Stimulated activated CD8-positive, alpha-beta memory T cell treated with anti-CD3 and anti-CD28 coated beads, Interleukin-4, amount 100 ng/mL, for 48 hours (primary cell): ENCODE data around the gene RPL7A.
"Not testable (repeated sequence)": the region's sequence is repeated elsewhere in the genome, so short reads cannot be mapped to it uniquely, and the experiment has no call there.

Experiments
- DNase-seq: peaks from one replicate; pipeline ENCODE4 v3.0.0-alpha.2; 2020

RPL7A gene

GRCh38 chr9:133392308-133392707 is 44.3 kb downstream of the RPL7A start:
- not testable (repeated sequence) for DNase-seq

- no peak for DNase-seq
Observed at GRCh38 chr9:133393399-133393798, 45.4 kb downstream of the RPL7A start.

DNA sequence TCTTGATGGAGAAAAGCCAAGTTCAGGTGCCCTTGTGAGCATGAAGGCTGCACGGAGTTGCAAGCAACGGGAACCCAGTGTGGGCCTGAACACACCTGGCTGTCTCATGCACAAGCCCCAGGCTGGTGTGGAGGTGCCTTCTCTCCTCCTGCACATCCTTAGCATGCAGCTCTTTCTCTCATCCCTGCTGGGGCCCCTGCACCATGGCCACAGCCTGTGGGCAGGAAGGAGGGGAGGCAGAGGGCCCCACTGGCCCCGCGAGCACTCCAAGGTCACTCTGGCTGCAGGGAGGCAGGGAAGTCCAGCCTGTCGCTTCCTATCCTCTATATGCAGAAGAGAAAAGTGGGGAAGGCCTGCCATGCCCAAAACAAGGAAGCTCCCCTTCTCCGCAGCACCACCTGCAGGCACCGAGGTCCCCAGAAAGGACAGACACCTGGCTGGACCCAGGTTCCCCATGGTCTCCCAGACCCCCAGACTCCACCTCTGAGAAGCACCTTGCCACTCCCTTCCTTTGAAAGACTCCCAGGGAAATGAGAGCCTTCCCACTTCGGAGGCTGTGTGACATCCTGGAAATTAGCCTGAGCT is 46.8 kb downstream of the RPL7A start:
- DNase-seq: no peak

DNA sequence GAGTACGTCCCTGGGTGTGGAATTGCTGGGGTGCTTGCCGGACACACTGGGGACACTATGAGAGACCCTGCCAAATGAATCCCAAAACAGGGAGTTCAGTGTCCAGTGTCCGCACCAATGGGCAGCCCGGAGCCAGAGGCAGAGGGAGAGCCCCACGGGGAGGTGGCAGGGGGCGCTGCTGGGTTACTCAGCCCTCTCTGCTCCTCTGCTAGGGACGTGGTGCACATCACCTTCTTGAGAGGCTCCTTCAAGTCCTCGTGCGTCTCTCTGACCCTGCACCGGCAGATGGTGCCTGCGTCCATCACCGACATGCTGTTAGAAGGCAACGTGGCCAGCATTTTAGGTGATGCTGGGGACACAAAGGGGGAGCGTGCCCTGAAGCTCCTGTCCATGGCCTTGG is 48.9 kb downstream of the RPL7A start:
- no peak for DNase-seq

- no peak for DNase-seq
Observed at GRCh38 chr9:133397370-133397769, 49.4 kb downstream of the RPL7A start.

GRCh38 chr9:133397895-133398294 is 49.9 kb downstream of the RPL7A start:
- no peak for DNase-seq

DNA sequence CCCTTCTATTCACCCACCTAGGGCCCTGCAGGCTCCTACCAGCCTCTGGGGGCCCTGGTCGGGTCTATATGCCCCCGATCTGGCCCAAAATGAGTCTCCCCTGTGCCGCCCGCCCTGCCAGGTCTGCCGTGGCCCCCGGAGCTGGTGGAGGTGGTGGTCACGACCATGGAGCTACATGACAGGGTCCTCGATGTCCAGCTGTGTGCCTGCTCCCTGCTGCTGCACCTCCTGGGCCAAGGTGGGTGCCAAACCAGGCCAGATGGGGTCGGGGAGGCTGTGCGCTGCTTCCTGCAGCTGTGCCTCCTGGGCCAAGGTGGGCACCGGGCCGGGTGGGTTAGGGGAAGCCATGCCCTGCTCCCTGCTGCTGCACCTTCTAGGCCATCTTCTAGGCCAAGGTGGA is 52.3 kb downstream of the RPL7A start:
- no peak for DNase-seq
